HCT116 (cell line): ENCODE results near the gene EFEMP2. TPM values are rescaled to one million over a fixed set of nuclear protein-coding genes. Genes with fewer than 3 reads are reported as not detected.

Source experiments
- ATAC-seq: fragments of 200-7000 bp; cut with Tn5 transposase; 2 replicates; pipeline ENCODE4 v1.9.1; 2020; ENCODE audit warnings: mild to moderate bottlenecking, moderate library complexity
- BruUV-seq: library from RNA; stranded (reverse); fragments of 400-500 nt; replicated peaks from 2 replicates; lab custom pipeline; 2021; lab: Mats Ljungman, UMichigan
- CTCF ChIA-PET: fragments of 300-600 bp; sonication (Branson Sonifier 250); formaldehyde crosslinking; loops from one replicate; lab custom pipeline; 2021; ENCODE audit warnings: antibody characterized with exemption; lab: Charles Lee
- POLR2A ChIA-PET: fragments of 300-600, 350-600 bp; sonication (Branson Sonifier 250); formaldehyde crosslinking; loops from one replicate; lab custom pipeline; 2021; ENCODE audit warnings: antibody characterized with exemption; lab: Charles Lee
- RAD21 ChIA-PET, 2 experiments: fragments of 300-600 bp; sonication (Branson Sonifier 250); formaldehyde crosslinking; loops; one replicate each; lab custom pipeline; 2023; ENCODE audit warnings: low total read pairs in 2 of 2; ENCODE audit not compliant: uncharacterized antibody in 2 of 2, unreplicated experiment in 2 of 2, low non-redundant PET in 1 of 2; lab: Charles Lee
- DNase-seq: peaks from one replicate; pipeline ENCODE4 v3.0.0-alpha.2; 2010; ENCODE audit warnings: low read depth, low spot score
- H2AFZ ChIP-seq: fragments of 200-600 bp; shearing (Covaris generic), sonication (generic); 2 replicates; pipeline ENCODE4 v1.6.1; 2017; ENCODE audit warnings: low read depth, mixed run types, mixed read lengths, antibody characterized with exemption, low read length; ENCODE audit not compliant: poor library complexity, severe bottlenecking
- H3K27ac ChIP-seq: 2 replicates; pipeline ENCODE4 v1.5.1; 2012; ENCODE audit warnings: low read depth, low read length
- H3K27me3 ChIP-seq: fragments of 200-600 bp; sonication (generic); 2 replicates; pipeline ENCODE4 v1.6.1; 2016; ENCODE audit warnings: mixed run types, low read length, mixed read lengths; ENCODE audit not compliant: insufficient read depth
- H3K36me3 ChIP-seq, 2 experiments: fragments of 200-500 bp in 1 of 2; fragments of 200-600 bp in 1 of 2; sonication (Bioruptor generic) in 1 of 2; sonication (generic) in 1 of 2; 2 replicates each; pipeline versions ENCODE4 v1.5.1 to v1.6.1; 2014 to 2016; ENCODE audit warnings: low read length in 2 of 2, inconsistent platforms in 1 of 2, mixed read lengths in 1 of 2, mixed run types in 1 of 2; ENCODE audit not compliant: insufficient read depth in 2 of 2, control insufficient read depth in 1 of 2
- H3K4me1 ChIP-seq, 2 experiments: fragments of 200-600 bp in 1 of 2; sonication (generic) in 1 of 2; 2 replicates each; pipeline versions ENCODE4 v1.5.1 to v1.6.1; 2012 to 2017; ENCODE audit warnings: low read length in 2 of 2, inconsistent platforms in 1 of 2, mild to moderate bottlenecking in 1 of 2, mixed read lengths in 1 of 2, mixed run types in 1 of 2, moderate library complexity in 1 of 2; ENCODE audit not compliant: insufficient read depth in 2 of 2, control insufficient read depth in 1 of 2
- H3K4me2 ChIP-seq: fragments of 200-600 bp; sonication (generic); 2 replicates; pipeline ENCODE4 v1.6.1; 2017; ENCODE audit warnings: mixed run types, low read length, mixed read lengths
- H3K4me3 ChIP-seq, 2 experiments: fragments of 200-600 bp in 1 of 2; sonication (generic) in 1 of 2; replicated peaks in 1 of 2; 2 replicates each; pipeline ENCODE4 v1.5.1; 2011 to 2016; ENCODE audit warnings: low read length in 2 of 2, control low read depth in 1 of 2, low read depth in 1 of 2, mild to moderate bottlenecking in 1 of 2, mixed read lengths in 1 of 2, mixed run types in 1 of 2
- H3K79me2 ChIP-seq: fragments of 200-600 bp; sonication (generic); 2 replicates; pipeline ENCODE4 v1.6.1; 2017; ENCODE audit warnings: mild to moderate bottlenecking, mixed run types, low read length, moderate library complexity, mixed read lengths; ENCODE audit not compliant: insufficient read depth
- H3K9ac ChIP-seq: fragments of 200-600 bp; sonication (generic); 2 replicates; pipeline ENCODE4 v1.6.1; 2016; ENCODE audit warnings: low read length, mixed read lengths
- H3K9me2 ChIP-seq: fragments of 200-600 bp; sonication (generic), shearing (Covaris generic); 2 replicates; pipeline ENCODE4 v1.6.1; 2017; ENCODE audit warnings: mixed run types, mild to moderate bottlenecking, moderate library complexity; ENCODE audit not compliant: insufficient read depth
- H3K9me3 ChIP-seq, 2 experiments: fragments of 200-500 bp in 1 of 2; fragments of 200-600 bp in 1 of 2; sonication (Bioruptor generic) in 1 of 2; sonication (generic) in 1 of 2; 2 replicates each; pipeline ENCODE4 v1.6.1; 2014 to 2017; ENCODE audit warnings: low read length in 2 of 2, mixed read lengths in 2 of 2, inconsistent platforms in 1 of 2, low read depth in 1 of 2, mild to moderate bottlenecking in 1 of 2, mixed run types in 1 of 2, moderate library complexity in 1 of 2; ENCODE audit not compliant: control insufficient read depth in 1 of 2, insufficient read depth in 1 of 2
- H4K20me1 ChIP-seq: fragments of 200-600 bp; sonication (generic), shearing (Covaris generic); 2 replicates; pipeline ENCODE4 v1.6.1; 2017; ENCODE audit warnings: mixed run types, mild to moderate bottlenecking, moderate library complexity; ENCODE audit not compliant: insufficient read depth
- CTCF ChIP-seq, 3 experiments: fragments of 200-600 bp in 1 of 3; sonication (generic) in 1 of 3; IDR thresholded peaks in 2 of 3; conservative IDR thresholded peaks in 1 of 3; 2 replicates each; pipeline ENCODE4 v1.5.1; 2012 to 2017; ENCODE audit warnings: low read depth in 2 of 3, low read length in 2 of 3, antibody characterized with exemption in 1 of 3, borderline replicate concordance in 1 of 3, control low read depth in 1 of 3, mild to moderate bottlenecking in 1 of 3, mixed read lengths in 1 of 3, mixed run types in 1 of 3, moderate library complexity in 1 of 3; ENCODE audit not compliant: insufficient read depth in 1 of 3
- EGR1 ChIP-seq: IDR thresholded peaks from 2 replicates; pipeline ENCODE4 v1.6.1; 2012; ENCODE audit warnings: low read depth
- JUND ChIP-seq: IDR thresholded peaks from 2 replicates; pipeline ENCODE4 v1.6.1; 2012
- ZBTB33 ChIP-seq: IDR thresholded peaks from 2 replicates; pipeline ENCODE4 v1.6.1; 2011; ENCODE audit warnings: mild to moderate bottlenecking, low read length, moderate library complexity; ENCODE audit not compliant: insufficient replicate concordance; ENCODE audit errors: extremely low read depth
- ZFX ChIP-seq: fragments of 450-650 bp; IDR thresholded peaks from 2 replicates; pipeline ENCODE4 v1.6.1; 2017
- ZNF274 ChIP-seq: fragments of 200-500 bp; sonication (Bioruptor generic); IDR thresholded peaks from 2 replicates; pipeline ENCODE4 v1.6.1; 2014; ENCODE audit warnings: mild to moderate bottlenecking, low read depth, low read length, inconsistent platforms
- intact Hi-C: fragments of 100-400 bp; cut with micrococcal nuclease; formaldehyde crosslinking; loops from 2 replicates; pipeline ENCODE4 v1.10.0; 2022
- total RNA-seq: library from RNA; stranded (reverse); gene quantifications from one replicate; pipeline ENCODE4 v1.2.1, GENCODE V29; 2021; ENCODE audit not compliant: unreplicated experiment

Gene EFEMP2
- total RNA-seq, 1 experiment from 2014 or later = 8.4 TPM

GRCh38 chr11:65860278-65861164 lies 12.1 kb downstream of the EFEMP2 start, which contains the start of gene MUS81 (continued):
- TF ChIP-seq CTCF (IDR thresholded peaks at IDR 0.05 in 2 of 3, conservative IDR thresholded peaks at IDR 0.05 in 1 of 3; ENCODE audit: borderline replicate concordance in 1 of 3, insufficient read depth in 1 of 3, low read depth in 2 of 3, low read length in 2 of 3) (peak in 2 of 3 experiments; percentile 83 to 93; a peak in 4 of 6 replicates), EGR1 (no peak), ZNF274 (no peak), JUND (no peak)

GRCh38 chr11:65859812-65860277 lies 12.8 kb downstream of the EFEMP2 start:
- H3K9me3 ChIP-seq = no peaks in the 10 kb centered on the region
- intact Hi-C loops = loop anchor here (1.0 kb wide), 2 partner anchors 142 to 245 kb away; partner anchors contain the start of genes BANF1, EIF1AD and PCNX3
- H3K9me2 ChIP-seq = no peaks in the 10 kb centered on the region
- no peaks in the 10 kb centered on the region for H3K27me3 ChIP-seq
- TF ChIP-seq ZFX = peak; percentile 61
- no peak for TF ChIP-seq ZBTB33
- RAD21 ChIA-PET = interaction anchor here (0.6 to 1.2 kb wide), 3 partner anchors 29 to 191 kb away, joined by 3 to 4 read pairs (median 3); partner anchors contain the start of gene KAT5 (in 1 of the 2)
- DNase-seq (no peak), ATAC-seq (peak; percentile 5)
- BruUV-seq = no TSS peak
- peaks cover 23 to 44% of the 10 kb centered on the region in 2 experiments for H3K4me1 ChIP-seq
- peaks cover 53% of the 10 kb centered on the region for H3K79me2 ChIP-seq
- CTCF ChIA-PET = interaction anchor here (0.6 to 4.3 kb wide), 34 partner anchors 9 to 301 kb away, joined by 3 to 82 read pairs (median 4); partner anchors contain the start of genes AP5B1, CCDC85B, FIBP and KAT5
- peaks cover 21 to 37% of the 10 kb centered on the region in 2 experiments for H3K36me3 ChIP-seq
- POLR2A ChIA-PET = interaction anchor here (0.6 to 5.3 kb wide), 21 partner anchors 8 to 437 kb away, joined by 3 to 84 read pairs (median 4); partner anchors contain the start of genes BANF1, CCDC85B, FIBP and FOSL1
- peak overlapping the region; percentile 77 for H3K4me2 ChIP-seq
- peak overlapping the region; percentile 99 for H3K9ac ChIP-seq
- peak overlapping the region; percentile 85 to 100 for H3K4me3 ChIP-seq
- peak overlapping the region; percentile 97 for H3K27ac ChIP-seq
- H2AFZ ChIP-seq = no peak overlapping the region
- H4K20me1 ChIP-seq = peaks cover 15% of the 10 kb centered on the region; the same call in 1 of the 2 replicates
